Dendritic cell treated with granulocyte-macrophage colony-stimulating factor and Interleukin-4, amounts not matched to agents 40 ng/mL and 50 ng/mL, for 4 days (primary cell): ENCODE results near the gene MUSTN1.
A peak's percentile ranks its signal among the peaks of the same experiment; 100 is the strongest.

Experiments
- H3K27ac Mint-ChIP-seq: one replicate; pipeline ENCODE4 v1.8.0; 2022; ENCODE audit warnings: mild to moderate bottlenecking, mixed read lengths
- H3K27me3 Mint-ChIP-seq: one replicate; pipeline ENCODE4 v1.8.0; 2022; ENCODE audit warnings: mild to moderate bottlenecking, mixed read lengths
- H3K36me3 Mint-ChIP-seq: one replicate; pipeline ENCODE4 v1.8.0; 2022; ENCODE audit warnings: low read depth, mixed read lengths
- H3K4me1 Mint-ChIP-seq: one replicate; pipeline ENCODE4 v1.8.0; 2022; ENCODE audit warnings: low read depth, mixed read lengths
- H3K4me3 Mint-ChIP-seq: one replicate; pipeline ENCODE4 v1.8.0; 2022; ENCODE audit warnings: mild to moderate bottlenecking, moderate library complexity, mixed read lengths
- H3K9me3 Mint-ChIP-seq: one replicate; pipeline ENCODE4 v1.8.0; 2022; ENCODE audit warnings: mixed read lengths
- intact Hi-C: fragments of 100-400 bp; cut with micrococcal nuclease; formaldehyde crosslinking; loops from one replicate; pipeline ENCODE4 v1.15.0; 2022

The MUSTN1 gene

DNA sequence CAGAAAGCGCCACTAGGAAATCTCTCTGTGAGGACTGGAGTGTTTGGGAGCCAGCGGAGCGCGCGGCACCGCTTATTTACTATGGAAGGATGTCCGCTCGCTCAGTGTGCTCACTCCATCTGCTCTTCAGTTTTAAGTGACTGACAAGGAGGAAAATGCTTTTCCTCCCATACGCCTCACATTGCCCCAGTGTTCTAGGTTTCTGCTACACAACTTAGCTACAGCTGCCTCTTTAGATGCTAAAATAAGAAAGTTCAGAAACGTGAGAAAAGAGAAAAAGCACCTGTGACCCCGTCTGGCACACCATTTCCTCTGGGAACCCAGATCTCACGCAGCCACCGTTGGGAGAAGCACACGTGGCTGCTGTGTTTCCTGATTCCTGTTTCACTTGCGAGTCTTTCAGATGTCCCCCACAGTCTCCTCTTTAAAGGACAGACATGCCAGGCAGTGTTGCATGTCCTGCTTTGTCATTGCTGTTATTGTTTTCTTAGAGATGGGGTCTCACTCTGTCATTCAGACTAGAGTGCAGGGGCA lies 11.7 kb upstream of the MUSTN1 start:
- H3K4me1 Mint-ChIP-seq: peaks cover 51% of the 10 kb centered on the region
- H3K4me3 Mint-ChIP-seq: no peak overlapping the region
- no peak overlapping the region for H3K27ac Mint-ChIP-seq
- intact Hi-C loops: no loop called here
- no peaks in the 10 kb centered on the region for H3K27me3 Mint-ChIP-seq
- H3K9me3 Mint-ChIP-seq: no peaks in the 10 kb centered on the region
- peaks cover 80% of the 10 kb centered on the region for H3K36me3 Mint-ChIP-seq

DNA sequence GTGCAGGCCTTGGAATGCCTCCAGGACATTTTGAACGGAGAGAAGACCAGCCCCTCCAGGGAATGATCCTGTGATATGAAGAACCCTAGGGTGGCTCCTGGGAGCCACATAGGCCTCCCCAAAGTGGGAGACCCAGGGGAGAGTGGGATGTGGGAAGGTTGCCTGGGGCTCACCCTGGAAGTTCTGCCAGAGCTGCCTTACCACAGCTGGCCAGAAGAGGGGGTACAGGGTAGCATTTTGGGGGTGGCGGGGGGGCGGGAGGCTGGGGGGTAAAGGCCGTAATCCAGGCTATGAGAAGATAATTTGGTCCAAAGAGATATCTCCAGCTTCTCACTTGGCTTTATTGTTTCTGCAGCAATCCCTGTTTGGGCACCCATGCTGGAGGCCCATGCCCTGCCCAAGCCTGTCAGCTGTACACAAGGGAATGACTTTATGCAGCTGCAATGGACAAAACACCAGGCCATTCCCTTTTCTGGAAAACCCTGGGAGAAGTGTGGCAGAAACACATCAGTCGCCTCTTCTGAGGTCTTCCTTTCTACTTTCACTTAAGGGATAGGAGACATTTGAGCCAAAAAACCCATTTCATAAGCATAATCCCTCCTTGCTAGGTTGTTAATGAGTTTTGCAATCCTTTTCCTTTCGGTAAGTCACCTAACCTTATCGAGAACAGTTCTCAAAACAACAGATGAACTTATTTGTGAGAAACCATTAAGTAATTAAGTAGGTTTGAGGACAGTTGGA lies 11.0 kb upstream of the MUSTN1 start:
- intact Hi-C loops: no loop called here
- Mint-ChIP-seq H3K36me3 (peaks cover 80% of the 10 kb centered on the region), H3K9me3 (no peaks in the 10 kb centered on the region), H3K4me3 (no peak overlapping the region), H3K4me1 (peaks cover 51% of the 10 kb centered on the region), H3K27ac (peak overlapping the region; percentile 73), H3K27me3 (no peaks in the 10 kb centered on the region)

DNA sequence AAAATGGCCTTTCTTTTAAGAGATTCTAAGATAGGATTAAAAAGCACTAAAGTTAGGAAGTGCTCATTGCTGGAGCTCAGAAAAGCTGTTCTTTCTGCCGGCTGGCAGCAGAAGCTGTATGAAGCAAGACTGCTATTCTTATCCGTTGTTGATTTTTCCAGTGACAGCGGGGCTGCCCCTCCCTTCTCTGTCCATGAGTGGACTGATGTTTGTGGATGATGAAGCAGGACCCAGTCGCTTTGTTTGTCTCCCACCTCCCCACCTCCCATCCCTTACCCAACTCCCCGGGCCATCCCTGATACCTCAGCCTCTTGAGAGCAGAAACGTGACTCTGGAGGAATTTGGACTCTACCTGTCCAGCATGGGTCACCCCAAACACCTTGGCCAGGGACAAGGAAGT lies 10.3 kb upstream of the MUSTN1 start:
- intact Hi-C loops: no loop called here
- H3K36me3 Mint-ChIP-seq: peaks cover 80% of the 10 kb centered on the region
- H3K4me3 Mint-ChIP-seq: no peak overlapping the region
- no peaks in the 10 kb centered on the region for H3K9me3 Mint-ChIP-seq
- peak overlapping the region; percentile 73 for H3K27ac Mint-ChIP-seq
- H3K27me3 Mint-ChIP-seq: no peaks in the 10 kb centered on the region
- H3K4me1 Mint-ChIP-seq: peaks cover 53% of the 10 kb centered on the region

DNA sequence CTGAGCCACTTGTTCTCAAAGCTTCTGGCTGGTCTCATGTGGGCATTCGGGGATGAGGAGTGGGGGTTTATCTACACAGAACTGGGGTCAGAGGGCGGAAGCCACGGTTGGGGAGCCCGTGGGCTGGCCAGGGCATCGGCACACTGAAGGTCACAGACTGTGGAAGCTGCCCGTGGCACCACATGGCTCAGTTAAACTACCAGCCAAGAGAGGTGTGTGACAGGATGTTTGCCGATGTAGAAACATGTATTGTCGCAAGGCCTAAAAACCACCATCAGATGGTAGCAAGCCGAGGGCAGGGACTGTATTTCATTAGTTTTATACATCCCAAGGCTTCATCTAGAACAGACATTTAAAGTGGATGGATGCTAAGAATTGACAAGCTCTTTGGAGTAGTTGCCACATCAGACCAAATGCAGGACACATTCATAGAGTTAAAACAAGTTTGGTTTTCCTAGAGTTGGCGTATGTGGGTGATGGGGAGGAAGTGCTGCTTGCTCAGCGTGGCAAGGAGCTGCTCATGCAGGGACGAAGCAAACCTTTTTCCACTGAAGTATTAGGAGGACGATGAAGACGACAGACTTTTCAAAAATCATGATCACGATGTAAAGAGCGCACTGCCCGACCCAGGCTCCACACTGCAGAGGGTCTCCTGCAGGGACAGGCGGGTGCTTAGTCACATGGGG lies 9.6 kb upstream of the MUSTN1 start:
- peaks cover 56% of the 10 kb centered on the region for H3K4me1 Mint-ChIP-seq
- H3K27me3 Mint-ChIP-seq: no peaks in the 10 kb centered on the region
- H3K4me3 Mint-ChIP-seq: no peak overlapping the region
- H3K27ac Mint-ChIP-seq: peak overlapping the region; percentile 86
- peaks cover 80% of the 10 kb centered on the region for H3K36me3 Mint-ChIP-seq
- intact Hi-C loops: no loop called here
- H3K9me3 Mint-ChIP-seq: no peaks in the 10 kb centered on the region

DNA sequence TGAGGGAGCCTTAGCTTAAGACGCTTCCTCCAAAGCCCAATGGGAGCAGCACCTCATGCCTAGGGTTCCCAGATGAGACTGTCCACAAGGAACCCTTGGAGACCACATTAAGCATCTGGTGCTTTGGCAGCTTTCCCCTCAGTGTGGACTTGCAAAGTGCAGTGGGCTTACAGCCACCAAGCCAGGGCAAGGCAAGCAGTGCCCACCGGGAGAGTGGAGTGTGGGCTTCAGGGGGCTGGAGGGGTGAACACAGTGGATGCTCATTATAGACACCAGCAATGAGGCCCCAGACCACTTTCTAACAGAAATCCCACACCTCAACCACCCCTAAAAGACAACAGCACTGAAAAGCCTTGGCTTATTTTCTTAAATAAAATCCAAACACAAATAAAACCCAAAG lies 9.1 kb upstream of the MUSTN1 start:
- Mint-ChIP-seq H3K27me3 (no peaks in the 10 kb centered on the region), H3K36me3 (peaks cover 80% of the 10 kb centered on the region), H3K27ac (peak overlapping the region; percentile 86), H3K4me1 (peaks cover 56% of the 10 kb centered on the region), H3K9me3 (no peaks in the 10 kb centered on the region), H3K4me3 (no peak overlapping the region)
- intact Hi-C loops: no loop called here

DNA sequence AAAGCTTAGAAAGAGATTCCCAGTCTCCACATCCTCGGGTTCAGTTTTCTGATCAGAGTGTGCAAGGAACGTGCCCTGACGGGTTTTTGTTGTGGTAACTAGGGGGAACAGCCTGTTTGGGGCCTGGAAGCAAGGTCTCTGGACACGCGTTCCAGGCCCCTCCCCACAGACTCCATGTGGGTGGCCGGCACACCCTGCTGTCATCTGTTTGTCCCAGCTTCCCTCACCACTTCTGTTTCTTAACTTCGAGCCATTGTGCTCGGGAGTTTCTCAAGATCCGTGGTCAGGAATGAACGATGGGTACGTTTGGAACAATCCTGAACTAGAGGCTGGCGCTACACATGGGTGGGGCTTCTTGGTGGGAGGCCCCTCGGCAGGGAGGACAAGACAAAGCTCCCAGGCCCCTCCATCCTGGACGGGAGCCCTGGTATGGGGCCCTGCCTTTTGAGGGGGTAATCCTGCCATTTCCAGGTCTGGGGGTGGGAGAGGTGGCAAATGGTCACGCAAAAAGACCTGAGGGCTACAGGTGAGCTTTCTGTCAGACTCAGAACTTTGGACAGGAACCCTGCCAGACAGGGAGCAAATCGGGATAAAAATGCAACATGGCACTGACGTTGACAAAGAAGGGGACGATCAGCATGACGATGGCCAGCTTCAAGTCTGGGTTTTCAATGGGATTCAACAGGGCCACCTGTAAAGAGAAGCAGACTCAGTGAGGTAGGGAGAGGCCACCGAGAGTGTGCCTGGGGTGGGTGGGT lies 8.5 kb upstream of the MUSTN1 start:
- Mint-ChIP-seq H3K4me1 (peaks cover 56% of the 10 kb centered on the region), H3K4me3 (peak overlapping the region; percentile 15), H3K36me3 (peaks cover 80% of the 10 kb centered on the region), H3K27me3 (no peaks in the 10 kb centered on the region), H3K27ac (peak overlapping the region; percentile 86), H3K9me3 (no peaks in the 10 kb centered on the region)
- intact Hi-C loops: no loop called here

DNA sequence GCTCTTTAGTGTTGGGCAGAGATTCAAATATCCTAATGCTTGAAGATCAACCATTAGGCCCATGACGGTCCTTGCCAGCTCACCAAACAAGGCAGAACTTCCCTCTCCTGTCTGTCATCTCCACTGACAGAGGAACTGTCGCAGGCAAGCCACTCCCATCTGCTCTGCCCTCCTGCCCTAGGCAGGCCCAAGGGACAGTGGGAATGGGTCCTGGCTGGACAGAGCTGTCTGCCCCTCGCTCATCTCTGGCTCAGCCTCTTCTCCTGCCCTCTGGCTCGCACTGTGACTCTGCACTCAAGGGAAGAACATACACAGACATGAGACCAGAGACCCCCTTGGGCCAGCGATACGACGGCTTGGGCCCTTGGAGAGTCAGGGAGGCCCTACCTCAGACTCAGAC lies 7.6 kb upstream of the MUSTN1 start:
- Mint-ChIP-seq H3K9me3 (no peaks in the 10 kb centered on the region), H3K4me1 (peaks cover 56% of the 10 kb centered on the region), H3K27me3 (no peaks in the 10 kb centered on the region), H3K4me3 (no peak overlapping the region), H3K36me3 (peaks cover 80% of the 10 kb centered on the region), H3K27ac (peak overlapping the region; percentile 86)
- intact Hi-C loops: no loop called here

DNA sequence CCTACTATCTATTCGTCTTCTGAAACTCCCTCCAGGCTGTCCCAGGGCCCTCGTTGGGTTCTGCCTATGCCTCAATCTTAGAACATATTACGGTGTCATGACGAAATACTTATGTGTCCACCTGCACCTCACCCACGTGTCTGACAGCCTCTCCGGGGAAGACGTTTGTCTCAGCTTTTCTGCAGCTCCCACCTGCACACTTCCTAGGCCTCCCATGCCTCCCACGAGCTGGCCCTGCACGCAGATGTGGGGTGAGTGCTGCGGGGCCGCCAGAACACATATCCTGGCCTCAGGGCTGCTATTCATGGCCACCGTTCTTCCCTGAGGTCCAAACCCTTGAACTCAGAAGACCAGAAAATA lies 7.1 kb upstream of the MUSTN1 start:
- Mint-ChIP-seq H3K4me1 (peaks cover 56% of the 10 kb centered on the region), H3K27ac (peak overlapping the region; percentile 86), H3K9me3 (no peaks in the 10 kb centered on the region), H3K4me3 (no peak overlapping the region), H3K36me3 (peaks cover 80% of the 10 kb centered on the region), H3K27me3 (no peaks in the 10 kb centered on the region)
- intact Hi-C loops: no loop called here

DNA sequence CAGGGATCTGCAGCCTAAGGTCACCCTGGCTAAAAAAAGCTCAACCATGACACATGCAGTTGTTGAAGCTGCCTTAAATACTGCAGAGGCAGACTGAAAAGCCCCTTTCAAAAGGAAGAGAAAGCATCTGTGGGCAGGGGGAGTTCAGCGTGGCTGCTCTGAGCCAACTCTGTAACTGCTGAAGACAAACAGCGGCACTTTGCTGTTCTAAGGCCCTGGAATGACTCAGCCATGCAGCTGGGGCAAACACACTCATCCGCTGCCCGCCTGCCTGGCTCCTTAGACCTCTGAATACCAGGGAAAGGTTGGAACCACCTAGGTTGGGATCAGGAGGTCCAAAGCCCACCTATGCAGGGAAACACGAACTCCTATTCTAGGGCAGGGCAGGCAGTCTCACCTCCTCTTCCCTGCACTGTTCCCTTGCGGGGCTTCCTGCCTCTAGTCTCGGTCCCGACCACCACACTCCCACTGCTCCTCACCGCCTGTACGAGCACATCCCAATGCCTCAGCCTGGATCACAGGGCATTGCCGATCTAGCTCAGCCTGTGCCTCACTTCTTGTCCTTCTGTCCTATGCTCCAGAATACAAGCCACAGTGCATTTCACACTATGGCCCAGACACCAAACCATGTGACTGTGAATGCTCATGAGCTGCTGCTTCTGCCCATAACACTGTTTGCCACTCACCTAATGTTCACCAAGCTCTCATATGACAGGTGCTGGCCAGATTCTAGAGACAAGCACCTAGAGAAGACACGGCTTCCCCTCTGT lies 6.6 kb upstream of the MUSTN1 start:
- Mint-ChIP-seq H3K36me3 (peaks cover 84% of the 10 kb centered on the region), H3K27ac (no peak overlapping the region), H3K4me1 (peaks cover 50% of the 10 kb centered on the region), H3K9me3 (no peaks in the 10 kb centered on the region), H3K4me3 (no peak overlapping the region), H3K27me3 (no peaks in the 10 kb centered on the region)
- intact Hi-C loops: no loop called here

DNA sequence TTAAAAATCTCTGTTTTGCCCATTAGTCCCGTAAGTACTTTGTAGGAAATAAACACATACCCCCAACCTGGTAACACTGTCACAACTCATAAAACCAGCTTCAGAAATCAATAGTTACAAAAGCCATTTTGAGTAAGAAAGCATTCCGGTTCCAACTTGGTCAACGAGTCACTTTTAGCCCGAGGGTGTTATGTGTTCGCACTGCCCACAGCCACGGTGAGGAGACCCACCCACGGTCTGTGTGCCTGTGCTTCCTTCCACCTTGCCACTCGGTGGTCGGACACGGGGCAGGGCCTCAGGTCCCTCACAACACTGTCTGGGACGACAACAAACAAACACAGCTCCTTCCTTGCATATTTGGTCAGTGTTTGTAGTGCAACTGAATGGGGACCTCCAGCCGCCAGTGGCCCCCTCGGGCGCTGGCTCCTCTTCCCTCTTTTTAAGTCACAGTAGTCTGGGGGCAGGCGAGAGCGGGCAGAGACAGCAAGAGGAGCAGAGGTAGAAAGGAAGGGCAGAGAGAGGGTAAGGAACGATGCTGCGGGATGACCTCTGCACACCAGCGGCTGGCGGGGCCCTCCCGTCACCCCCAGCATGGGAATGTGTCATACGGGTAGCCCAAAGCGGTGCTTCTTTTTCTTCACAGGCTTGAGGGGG lies 5.2 kb upstream of the MUSTN1 start:
- Mint-ChIP-seq H3K27ac (no peak overlapping the region), H3K36me3 (peaks cover 91% of the 10 kb centered on the region), H3K4me3 (no peak overlapping the region), H3K27me3 (no peaks in the 10 kb centered on the region), H3K4me1 (peaks cover 39% of the 10 kb centered on the region), H3K9me3 (no peaks in the 10 kb centered on the region)
- intact Hi-C loops: no loop called here

DNA sequence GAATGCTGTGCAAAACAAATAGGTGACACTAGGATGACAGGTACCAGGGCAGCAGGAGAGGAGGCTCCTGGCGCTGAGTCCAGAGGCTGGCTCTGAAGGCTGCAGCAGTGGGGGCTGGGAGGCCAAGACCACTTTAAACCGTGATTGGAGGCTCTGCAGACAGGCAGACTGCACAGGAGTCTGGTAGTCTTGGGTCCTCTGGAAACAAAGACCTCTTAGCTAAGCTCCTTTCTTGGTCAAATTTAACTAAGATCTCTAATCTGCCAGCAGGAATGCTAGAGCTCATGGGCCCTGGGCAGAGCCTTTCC lies 4.4 kb upstream of the MUSTN1 start:
- H3K27ac Mint-ChIP-seq: no peak overlapping the region
- no peaks in the 10 kb centered on the region for H3K9me3 Mint-ChIP-seq
- H3K36me3 Mint-ChIP-seq: peaks cover 94% of the 10 kb centered on the region
- intact Hi-C loops: no loop called here
- no peak overlapping the region for H3K4me3 Mint-ChIP-seq
- no peaks in the 10 kb centered on the region for H3K27me3 Mint-ChIP-seq
- H3K4me1 Mint-ChIP-seq: peaks cover 31% of the 10 kb centered on the region

DNA sequence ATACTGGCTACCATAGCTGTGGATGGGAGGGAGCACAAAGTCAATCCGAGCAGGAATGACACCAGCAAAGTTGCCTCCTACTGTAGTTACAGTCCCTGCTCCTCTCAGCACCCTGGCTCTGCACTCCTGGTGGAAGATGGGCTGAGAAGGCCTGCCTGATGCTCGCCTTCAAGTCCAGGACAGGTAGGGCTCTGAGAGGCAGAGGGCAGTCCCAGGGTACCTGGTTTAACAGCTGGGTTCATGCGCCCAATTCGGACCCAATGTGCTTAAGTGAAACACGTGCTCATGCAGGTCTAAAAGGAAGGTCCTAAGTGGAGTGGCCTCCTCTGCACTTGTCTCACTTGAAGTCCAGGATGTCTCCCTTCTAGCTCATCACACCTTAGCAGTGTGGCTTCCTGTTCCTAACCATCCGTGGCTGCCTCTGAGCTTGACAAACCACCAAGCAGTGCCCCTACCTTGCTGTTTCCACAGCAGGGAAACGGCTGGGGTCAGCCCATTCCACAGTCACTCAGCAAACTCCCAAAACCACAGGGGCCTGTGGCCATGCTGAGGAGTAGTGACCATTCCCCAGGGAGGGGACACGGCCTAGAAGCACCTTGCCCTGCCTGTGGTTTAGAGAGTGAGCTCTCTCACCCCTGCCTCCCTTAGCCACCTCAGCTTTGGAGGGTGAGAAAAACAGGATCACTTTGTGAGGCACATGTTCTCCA lies 3.9 kb upstream of the MUSTN1 start:
- intact Hi-C loops: no loop called here
- Mint-ChIP-seq H3K4me3 (no peak overlapping the region), H3K36me3 (peaks cover 97% of the 10 kb centered on the region), H3K9me3 (no peaks in the 10 kb centered on the region), H3K27ac (no peak overlapping the region), H3K27me3 (no peaks in the 10 kb centered on the region), H3K4me1 (peaks cover 26% of the 10 kb centered on the region)

DNA sequence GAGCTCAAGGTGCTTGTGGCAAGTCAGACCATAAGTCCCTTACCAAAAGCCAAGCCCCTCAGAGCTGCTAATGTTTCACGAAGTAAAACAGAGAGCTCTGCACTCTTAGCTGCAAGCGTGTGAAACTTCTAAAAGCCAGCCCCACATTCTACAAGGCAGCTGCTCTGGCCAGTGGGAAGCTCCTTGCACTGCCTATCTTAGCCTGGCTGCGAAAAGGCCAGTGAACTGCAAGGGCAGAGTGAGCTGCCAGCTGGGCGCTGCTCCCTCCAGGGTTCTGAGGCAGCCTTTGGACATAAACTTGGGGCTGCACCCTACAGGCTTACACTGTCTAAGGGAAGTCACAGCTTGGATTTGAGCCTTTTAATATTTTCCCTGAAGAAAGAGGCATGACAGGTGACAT lies 2.2 kb upstream of the MUSTN1 start:
- Mint-ChIP-seq H3K9me3 (no peaks in the 10 kb centered on the region), H3K36me3 (peaks cover 96% of the 10 kb centered on the region), H3K4me3 (no peak overlapping the region), H3K4me1 (peaks cover 9% of the 10 kb centered on the region), H3K27me3 (no peaks in the 10 kb centered on the region), H3K27ac (no peak overlapping the region)
- intact Hi-C loops: no loop called here
